ENCODE measurements around the gene SLC1A3.

Gene SLC1A3

GRCh38 chr5:36680066-36680465 is 73.7 kb downstream of the SLC1A3 start:
- H3K4me3 ChIP-seq (ENCODE audit: low read depth in 1 of 2, low read length in 2 of 2): no peak overlapping the region
- no peaks in the 10 kb centered on the region for H3K36me3 ChIP-seq (ENCODE audit: control insufficient read depth in 1 of 2, insufficient read depth in 2 of 2, low read length in 2 of 2)
- H3K4me1 ChIP-seq (ENCODE audit: control insufficient read depth in 1 of 2, insufficient read depth in 2 of 2, low read length in 2 of 2): no peaks in the 10 kb centered on the region
- no peaks in the 10 kb centered on the region for H3K9me3 ChIP-seq (ENCODE audit: control insufficient read depth in 1 of 2, low read length in 2 of 2)
- no peaks in the 10 kb centered on the region for H3K27me3 ChIP-seq (ENCODE audit: low read depth, low read length)
- no peak overlapping the region for H3K27ac ChIP-seq (ENCODE audit: low read length)

GRCh38 chr5:36681711-36682110 is 75.3 kb downstream of the SLC1A3 start:
- Histone ChIP-seq H3K36me3 (ENCODE audit: control insufficient read depth in 1 of 2, insufficient read depth in 2 of 2, low read length in 2 of 2) (no peaks in the 10 kb centered on the region), H3K4me3 (ENCODE audit: low read depth in 1 of 2, low read length in 2 of 2) (no peak overlapping the region), H3K27me3 (ENCODE audit: low read depth, low read length) (no peaks in the 10 kb centered on the region), H3K9me3 (ENCODE audit: control insufficient read depth in 1 of 2, low read length in 2 of 2) (no peaks in the 10 kb centered on the region), H3K27ac (ENCODE audit: low read length) (no peak overlapping the region), H3K4me1 (ENCODE audit: control insufficient read depth in 1 of 2, insufficient read depth in 2 of 2, low read length in 2 of 2) (no peaks in the 10 kb centered on the region)

GRCh38 chr5:36682499-36682898 is 76.1 kb downstream of the SLC1A3 start:
- H3K27ac ChIP-seq (ENCODE audit: low read length): no peak overlapping the region
- H3K36me3 ChIP-seq (ENCODE audit: control insufficient read depth in 1 of 2, insufficient read depth in 2 of 2, low read length in 2 of 2): no peaks in the 10 kb centered on the region
- H3K9me3 ChIP-seq (ENCODE audit: control insufficient read depth in 1 of 2, low read length in 2 of 2): no peaks in the 10 kb centered on the region
- H3K27me3 ChIP-seq (ENCODE audit: low read depth, low read length): no peaks in the 10 kb centered on the region
- H3K4me3 ChIP-seq (ENCODE audit: low read depth in 1 of 2, low read length in 2 of 2): no peak overlapping the region
- no peaks in the 10 kb centered on the region for H3K4me1 ChIP-seq (ENCODE audit: control insufficient read depth in 1 of 2, insufficient read depth in 2 of 2, low read length in 2 of 2)

GRCh38 chr5:36683821-36684434 is 77.5 kb downstream of the SLC1A3 start:
- H3K9me3 ChIP-seq (ENCODE audit: control insufficient read depth in 1 of 2, low read length in 2 of 2): no peaks in the 10 kb centered on the region
- no peaks in the 10 kb centered on the region for H3K36me3 ChIP-seq (ENCODE audit: control insufficient read depth in 1 of 2, insufficient read depth in 2 of 2, low read length in 2 of 2)
- no peak overlapping the region for H3K4me3 ChIP-seq (ENCODE audit: low read depth in 1 of 2, low read length in 2 of 2)
- no peaks in the 10 kb centered on the region for H3K27me3 ChIP-seq (ENCODE audit: low read depth, low read length)
- no peak overlapping the region for H3K27ac ChIP-seq (ENCODE audit: low read length)
- no peaks in the 10 kb centered on the region for H3K4me1 ChIP-seq (ENCODE audit: control insufficient read depth in 1 of 2, insufficient read depth in 2 of 2, low read length in 2 of 2)

GRCh38 chr5:36685631-36686288 is 79.4 kb downstream of the SLC1A3 start:
- Histone ChIP-seq H3K4me1 (ENCODE audit: control insufficient read depth in 1 of 2, insufficient read depth in 2 of 2, low read length in 2 of 2) (peaks cover 0 to 3% of the 10 kb centered on the region in 2 donors), H3K27me3 (ENCODE audit: low read depth, low read length) (no peaks in the 10 kb centered on the region), H3K27ac (ENCODE audit: low read length) (no peak overlapping the region), H3K9me3 (ENCODE audit: control insufficient read depth in 1 of 2, low read length in 2 of 2) (no peaks in the 10 kb centered on the region), H3K36me3 (ENCODE audit: control insufficient read depth in 1 of 2, insufficient read depth in 2 of 2, low read length in 2 of 2) (no peaks in the 10 kb centered on the region), H3K4me3 (ENCODE audit: low read depth in 1 of 2, low read length in 2 of 2) (no peak overlapping the region)

GRCh38 chr5:36686881-36687280 is 80.5 kb downstream of the SLC1A3 start:
- H3K27me3 ChIP-seq (ENCODE audit: low read depth, low read length): no peaks in the 10 kb centered on the region
- H3K4me1 ChIP-seq (ENCODE audit: control insufficient read depth in 1 of 2, insufficient read depth in 2 of 2, low read length in 2 of 2): peaks cover 0 to 10% of the 10 kb centered on the region in 2 donors
- H3K9me3 ChIP-seq (ENCODE audit: control insufficient read depth in 1 of 2, low read length in 2 of 2): no peaks in the 10 kb centered on the region
- no peak overlapping the region for H3K4me3 ChIP-seq (ENCODE audit: low read depth in 1 of 2, low read length in 2 of 2)
- no peaks in the 10 kb centered on the region for H3K36me3 ChIP-seq (ENCODE audit: control insufficient read depth in 1 of 2, insufficient read depth in 2 of 2, low read length in 2 of 2)
- H3K27ac ChIP-seq (ENCODE audit: low read length): no peak overlapping the region

- Histone ChIP-seq H3K27me3 (ENCODE audit: low read depth, low read length) (no peaks in the 10 kb centered on the region), H3K9me3 (ENCODE audit: control insufficient read depth in 1 of 2, low read length in 2 of 2) (no peaks in the 10 kb centered on the region), H3K27ac (ENCODE audit: low read length) (no peak overlapping the region), H3K4me1 (ENCODE audit: control insufficient read depth in 1 of 2, insufficient read depth in 2 of 2, low read length in 2 of 2) (peaks cover 0 to 19% of the 10 kb centered on the region in 2 donors), H3K36me3 (ENCODE audit: control insufficient read depth in 1 of 2, insufficient read depth in 2 of 2, low read length in 2 of 2) (no peaks in the 10 kb centered on the region), H3K4me3 (ENCODE audit: low read depth in 1 of 2, low read length in 2 of 2) (no peak overlapping the region)
These were observed 82.3 kb downstream of the SLC1A3 start for GRCh38 chr5:36688722-36689121.

- Histone ChIP-seq H3K36me3 (ENCODE audit: control insufficient read depth in 1 of 2, insufficient read depth in 2 of 2, low read length in 2 of 2) (no peaks in the 10 kb centered on the region), H3K4me3 (ENCODE audit: low read depth in 1 of 2, low read length in 2 of 2) (no peak overlapping the region), H3K27ac (ENCODE audit: low read length) (no peak overlapping the region), H3K9me3 (ENCODE audit: control insufficient read depth in 1 of 2, low read length in 2 of 2) (no peaks in the 10 kb centered on the region), H3K4me1 (ENCODE audit: control insufficient read depth in 1 of 2, insufficient read depth in 2 of 2, low read length in 2 of 2) (peaks cover 0 to 19% of the 10 kb centered on the region in 2 donors), H3K27me3 (ENCODE audit: low read depth, low read length) (no peaks in the 10 kb centered on the region)
These were observed 82.8 kb downstream of the SLC1A3 start for GRCh38 chr5:36689225-36689624.

- H3K9me3 ChIP-seq (ENCODE audit: control insufficient read depth in 1 of 2, low read length in 2 of 2): no peaks in the 10 kb centered on the region
- peak overlapping the region; percentile 40 for H3K27ac ChIP-seq (ENCODE audit: low read length)
- no peaks in the 10 kb centered on the region for H3K27me3 ChIP-seq (ENCODE audit: low read depth, low read length)
- H3K4me1 ChIP-seq (ENCODE audit: control insufficient read depth in 1 of 2, insufficient read depth in 2 of 2, low read length in 2 of 2): peaks cover 0 to 19% of the 10 kb centered on the region in 2 donors
- H3K36me3 ChIP-seq (ENCODE audit: control insufficient read depth in 1 of 2, insufficient read depth in 2 of 2, low read length in 2 of 2): no peaks in the 10 kb centered on the region
- H3K4me3 ChIP-seq (ENCODE audit: low read depth in 1 of 2, low read length in 2 of 2): peak overlapping the region; percentile 55 to 76
These were observed 83.9 kb downstream of the SLC1A3 start for GRCh38 chr5:36690041-36690961.

- Histone ChIP-seq H3K27ac (ENCODE audit: low read length) (no peak overlapping the region), H3K36me3 (ENCODE audit: control insufficient read depth in 1 of 2, insufficient read depth in 2 of 2, low read length in 2 of 2) (no peaks in the 10 kb centered on the region), H3K9me3 (ENCODE audit: control insufficient read depth in 1 of 2, low read length in 2 of 2) (no peaks in the 10 kb centered on the region), H3K4me3 (ENCODE audit: low read depth in 1 of 2, low read length in 2 of 2) (no peak overlapping the region), H3K27me3 (ENCODE audit: low read depth, low read length) (no peaks in the 10 kb centered on the region), H3K4me1 (ENCODE audit: control insufficient read depth in 1 of 2, insufficient read depth in 2 of 2, low read length in 2 of 2) (peaks cover 0 to 19% of the 10 kb centered on the region in 2 donors)
These were observed 84.8 kb downstream of the SLC1A3 start for GRCh38 chr5:36691226-36691625.

- no peaks in the 10 kb centered on the region for H3K36me3 ChIP-seq (ENCODE audit: control insufficient read depth in 1 of 2, insufficient read depth in 2 of 2, low read length in 2 of 2)
These were observed 85.4 kb downstream of the SLC1A3 start for GRCh38 chr5:36691696-36692371.

More at GRCh38 chr5:36691696-36692371, 85.4 kb downstream of the SLC1A3 start:
- peaks cover 0 to 19% of the 10 kb centered on the region in 2 donors for H3K4me1 ChIP-seq (ENCODE audit: control insufficient read depth in 1 of 2, insufficient read depth in 2 of 2, low read length in 2 of 2)
- H3K4me3 ChIP-seq (ENCODE audit: low read depth in 1 of 2, low read length in 2 of 2): no peak overlapping the region
- H3K9me3 ChIP-seq (ENCODE audit: control insufficient read depth in 1 of 2, low read length in 2 of 2): no peaks in the 10 kb centered on the region
- H3K27ac ChIP-seq (ENCODE audit: low read length): no peak overlapping the region
- no peaks in the 10 kb centered on the region for H3K27me3 ChIP-seq (ENCODE audit: low read depth, low read length)
